SKM-1 treated with dmso at 0.1 percent for 144 hours (cell line): ENCODE results near the gene TNFRSF13B.

Experiments
- DNase-seq: peaks from one replicate; lab custom pipeline; 2025; ENCODE audit not compliant: unreplicated experiment; lab: John Stamatoyannopoulos, UW

The TNFRSF13B gene

GRCh38 chr17:16939606-16940115 lies 32.3 kb downstream of the TNFRSF13B start:
- DNase-seq, result no peak

- DNase-seq, result no peak
Observed at GRCh38 chr17:16939208-16939576, 32.7 kb downstream of the TNFRSF13B start.

DNA sequence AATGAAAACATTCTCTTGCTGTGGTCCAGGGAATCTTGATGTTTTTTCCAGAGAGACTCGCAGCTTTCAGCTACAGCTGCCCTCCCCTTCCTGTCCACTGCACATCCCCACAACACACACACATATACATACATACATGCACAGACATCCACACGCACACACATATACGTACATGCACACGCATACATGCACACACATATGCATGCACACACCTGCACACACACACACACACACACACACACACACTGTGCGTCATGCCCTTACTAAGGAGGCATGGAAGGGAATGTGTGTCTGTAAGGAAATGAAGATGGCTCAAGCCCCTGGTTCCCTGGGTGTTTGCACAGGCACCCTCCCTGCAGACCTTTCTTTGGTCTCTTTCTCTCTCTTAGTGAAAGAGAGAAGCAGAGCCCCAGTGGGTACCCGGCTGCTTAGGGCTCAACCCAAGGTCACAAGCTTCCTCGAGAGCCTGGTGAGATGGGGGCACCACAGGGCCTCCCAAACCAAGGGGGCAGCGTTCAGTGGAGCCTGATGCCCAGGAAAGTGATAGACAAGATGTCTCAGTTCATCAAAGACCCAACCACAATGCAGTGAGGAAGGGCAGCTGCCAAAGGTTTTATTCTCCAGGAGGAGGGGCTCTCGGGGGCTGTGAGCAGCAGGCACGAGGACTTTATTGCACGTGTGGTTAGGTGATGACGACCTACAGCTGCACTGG lies 33.3 kb downstream of the TNFRSF13B start:
- DNase-seq, result no peak

- DNase-seq, result no peak
Observed at GRCh38 chr17:16938031-16938430, 33.9 kb downstream of the TNFRSF13B start.

- DNase-seq, result no peak
Observed at GRCh38 chr17:16937431-16937830, 34.5 kb downstream of the TNFRSF13B start.

DNA sequence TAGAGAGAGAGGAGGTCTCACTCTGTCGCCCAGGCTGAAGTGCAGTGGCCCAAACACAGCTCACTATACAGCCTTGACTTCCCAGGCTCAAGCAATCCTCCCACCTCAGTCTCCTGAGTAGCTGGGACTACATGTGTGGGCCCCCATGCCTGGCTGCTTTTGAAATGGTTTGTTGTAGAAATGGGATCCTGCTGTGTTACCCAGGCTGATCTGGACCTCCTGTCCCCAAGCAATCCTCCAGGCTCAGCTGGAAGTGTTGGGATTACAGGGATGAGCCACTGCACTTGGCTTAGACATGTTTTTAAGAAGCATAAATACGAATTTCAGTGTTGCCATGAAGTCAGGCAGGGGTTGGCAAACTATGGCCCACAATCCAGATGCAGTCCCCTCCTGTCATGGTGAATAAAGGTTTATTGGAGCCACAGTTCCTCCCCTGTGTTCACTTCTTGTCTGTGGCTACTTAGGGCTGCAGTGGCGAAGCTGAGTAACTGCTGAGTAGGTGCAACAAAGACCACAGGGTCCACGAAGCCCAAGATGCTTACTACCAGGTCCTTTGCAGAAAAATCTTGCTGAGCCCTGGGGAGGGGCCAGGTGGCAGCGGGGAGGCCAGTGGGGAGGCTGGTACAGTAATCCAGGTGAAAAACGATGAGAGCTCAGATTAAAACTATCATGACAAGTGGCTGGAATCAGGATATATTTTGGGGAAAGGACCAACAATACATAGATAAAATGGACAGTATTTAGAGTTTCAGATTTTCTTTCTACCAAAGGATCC lies 35.2 kb downstream of the TNFRSF13B start:
- DNase-seq, result no peak

- no peak for DNase-seq
Observed at GRCh38 chr17:16935786-16936185, 36.1 kb downstream of the TNFRSF13B start.

GRCh38 chr17:16935241-16935663 lies 36.7 kb downstream of the TNFRSF13B start:
- DNase-seq, result no peak

DNA sequence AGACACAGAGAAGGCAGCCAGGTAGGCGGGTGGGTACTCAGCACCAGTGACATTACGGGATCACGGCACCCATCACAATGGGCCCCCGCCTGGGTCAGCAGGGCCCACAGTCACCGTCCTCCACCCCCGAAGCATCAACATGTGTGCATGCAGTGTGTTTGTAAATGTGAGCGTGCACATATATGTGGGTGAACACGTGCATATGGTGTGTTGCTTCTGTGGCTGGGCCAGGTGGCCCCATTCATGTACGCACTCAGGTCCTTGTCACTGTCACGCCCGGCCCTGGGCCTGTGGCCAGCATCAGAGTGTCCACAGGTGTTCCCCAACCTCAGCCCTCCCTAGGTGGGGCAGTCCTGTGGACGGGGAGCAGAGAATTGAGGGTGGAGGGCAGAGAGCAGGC lies 37.1 kb downstream of the TNFRSF13B start:
- no peak for DNase-seq

DNA sequence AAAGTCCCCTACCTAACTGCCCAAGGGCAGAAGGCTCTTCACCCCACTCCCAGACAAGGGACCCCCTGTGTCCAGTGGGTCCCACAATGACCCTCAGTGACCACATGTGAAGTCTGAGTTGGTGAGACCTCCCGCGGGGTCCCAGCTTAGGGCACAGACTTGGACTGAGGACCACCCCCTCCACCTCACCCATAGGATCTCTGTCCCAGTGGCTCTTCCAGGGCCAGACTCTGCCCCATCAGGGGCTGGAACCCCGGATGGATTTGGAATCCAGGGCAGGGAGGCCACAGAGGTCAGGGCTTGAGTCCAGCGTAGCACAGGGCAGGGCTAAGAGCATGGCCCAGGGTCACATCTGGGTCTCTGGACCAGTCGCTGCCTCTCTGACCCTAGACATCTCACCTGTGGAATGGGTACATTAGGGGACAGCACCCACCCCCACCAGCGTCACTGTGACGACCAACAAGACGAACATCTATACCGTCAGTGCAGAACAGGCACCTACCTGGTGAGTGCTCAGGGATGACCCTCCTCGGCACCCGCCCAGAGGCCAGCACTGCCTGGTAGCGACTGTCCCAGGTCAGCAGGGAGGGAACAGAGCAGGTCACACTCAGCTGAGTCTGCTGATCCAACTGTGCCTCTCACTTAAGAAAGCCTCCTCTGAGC lies 37.7 kb downstream of the TNFRSF13B start:
- no peak for DNase-seq

DNA sequence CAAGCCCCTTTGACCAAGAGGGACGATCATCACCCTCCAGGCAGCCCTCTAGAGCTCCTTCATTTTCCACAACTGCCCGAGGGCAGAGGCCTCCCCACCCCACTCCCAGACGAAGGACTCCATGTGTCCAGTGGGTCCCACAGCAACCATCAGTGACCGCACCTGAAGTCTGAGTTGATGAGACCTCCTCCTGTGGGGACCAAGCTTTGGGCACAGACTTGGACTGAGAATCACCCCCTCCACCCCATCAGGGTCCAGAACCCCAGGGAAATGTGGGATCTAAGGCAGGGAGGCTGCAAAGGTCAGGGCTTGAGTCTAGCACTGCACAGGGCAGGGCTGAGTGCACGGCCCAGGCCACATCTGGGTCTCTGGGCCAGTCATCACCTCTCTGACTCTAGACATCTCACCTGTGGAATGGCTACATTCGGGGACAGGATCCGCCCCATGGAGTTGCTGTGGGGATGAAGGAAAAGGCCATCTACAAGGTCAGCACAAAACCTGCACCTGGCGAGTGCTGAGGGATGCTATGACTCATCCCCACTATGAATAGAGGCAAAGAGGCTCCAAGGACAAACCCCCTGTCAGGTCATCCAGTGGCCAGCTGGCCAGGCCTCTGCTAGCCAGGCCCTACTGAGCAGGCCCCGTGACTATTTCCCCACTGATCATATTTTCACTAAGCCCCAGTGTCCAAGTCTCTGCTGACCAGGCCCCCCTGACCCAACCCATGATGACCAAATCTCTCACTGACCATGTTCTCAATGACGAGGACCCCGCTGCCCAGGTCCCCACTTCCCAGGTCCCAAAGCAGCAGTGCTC lies 38.4 kb downstream of the TNFRSF13B start:
- no peak for DNase-seq

- no peak for DNase-seq
Observed at GRCh38 chr17:16932611-16933010, 39.3 kb downstream of the TNFRSF13B start.

- no peak for DNase-seq
Observed at GRCh38 chr17:16932156-16932555, 39.8 kb downstream of the TNFRSF13B start.

GRCh38 chr17:16931318-16932060 lies 40.4 kb downstream of the TNFRSF13B start:
- DNase-seq, result no peak

DNA sequence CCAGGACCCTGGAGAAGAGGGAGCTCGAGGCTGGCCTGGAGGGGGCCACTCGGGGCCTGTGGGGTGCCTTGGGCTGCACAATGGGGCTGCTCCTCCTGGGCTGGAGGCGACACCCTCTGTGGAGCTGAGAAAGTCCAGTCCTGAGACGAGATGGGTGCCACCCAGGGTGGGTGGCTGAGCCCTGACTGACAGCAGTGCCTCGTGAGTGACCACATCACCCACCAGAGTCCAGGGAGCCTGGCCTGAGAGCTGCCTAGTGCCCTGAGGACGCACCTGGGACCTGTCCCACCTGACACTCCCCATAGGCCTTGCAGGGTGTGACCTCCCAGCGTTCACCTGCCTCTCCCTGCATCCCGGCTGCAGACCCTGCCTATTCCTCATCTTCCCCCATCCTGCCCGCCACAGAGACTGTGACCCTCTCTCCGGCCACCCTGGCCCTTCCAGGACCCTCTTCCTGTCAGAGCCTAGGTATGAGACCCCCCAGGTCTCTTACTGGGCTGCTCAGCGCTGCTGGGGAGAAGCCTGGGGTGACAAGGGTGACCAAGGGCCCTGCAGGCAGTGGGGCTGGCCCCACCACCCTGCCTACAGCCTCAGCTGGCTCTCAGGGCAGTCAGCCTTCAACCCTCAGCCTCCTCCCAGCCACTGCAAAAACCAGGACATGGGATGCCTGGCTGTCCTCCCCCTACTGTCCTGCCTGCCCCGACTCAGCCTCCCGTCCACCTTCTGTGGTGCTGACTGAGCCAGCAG lies 41.2 kb downstream of the TNFRSF13B start:
- DNase-seq, result no peak

DNA sequence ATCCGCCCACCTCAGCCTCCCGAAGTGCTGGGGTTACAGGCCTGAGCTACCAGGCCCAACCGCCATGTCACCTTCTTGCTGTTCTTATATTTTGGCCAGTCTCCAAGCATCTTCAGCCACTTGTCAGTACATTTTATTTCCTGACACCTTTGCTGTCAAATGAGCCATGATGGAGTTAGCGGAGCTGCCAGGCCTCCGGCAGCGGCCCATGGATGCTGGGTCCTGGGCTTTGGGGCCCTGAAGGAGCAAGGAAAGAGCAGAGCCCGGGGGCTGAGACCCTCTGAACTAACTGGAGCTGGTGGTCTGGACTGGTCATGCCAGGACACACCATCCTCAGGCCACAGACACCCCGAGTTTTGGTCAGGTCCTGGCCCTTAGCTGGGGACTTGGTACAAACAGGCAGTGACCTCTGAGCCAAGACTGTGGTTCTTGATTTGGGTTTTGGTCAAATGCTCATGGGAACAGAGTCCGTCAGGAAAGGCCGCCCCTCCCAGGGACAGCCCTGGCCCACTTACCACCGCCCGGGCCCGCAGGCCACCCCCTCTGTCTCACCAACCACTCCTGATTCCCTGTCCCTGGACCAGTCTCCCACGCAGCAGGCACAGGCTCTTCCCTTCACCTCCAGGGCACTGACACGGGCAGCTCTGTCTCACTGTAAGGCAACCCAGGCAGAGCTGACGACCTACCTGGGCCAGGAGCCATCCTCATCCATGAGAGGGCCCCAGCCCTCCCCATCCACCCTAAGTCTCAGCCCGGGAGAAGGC lies 42.0 kb downstream of the TNFRSF13B start:
- DNase-seq, result no peak

- DNase-seq, result no peak
Observed at GRCh38 chr17:16929035-16929680, 42.8 kb downstream of the TNFRSF13B start.

DNA sequence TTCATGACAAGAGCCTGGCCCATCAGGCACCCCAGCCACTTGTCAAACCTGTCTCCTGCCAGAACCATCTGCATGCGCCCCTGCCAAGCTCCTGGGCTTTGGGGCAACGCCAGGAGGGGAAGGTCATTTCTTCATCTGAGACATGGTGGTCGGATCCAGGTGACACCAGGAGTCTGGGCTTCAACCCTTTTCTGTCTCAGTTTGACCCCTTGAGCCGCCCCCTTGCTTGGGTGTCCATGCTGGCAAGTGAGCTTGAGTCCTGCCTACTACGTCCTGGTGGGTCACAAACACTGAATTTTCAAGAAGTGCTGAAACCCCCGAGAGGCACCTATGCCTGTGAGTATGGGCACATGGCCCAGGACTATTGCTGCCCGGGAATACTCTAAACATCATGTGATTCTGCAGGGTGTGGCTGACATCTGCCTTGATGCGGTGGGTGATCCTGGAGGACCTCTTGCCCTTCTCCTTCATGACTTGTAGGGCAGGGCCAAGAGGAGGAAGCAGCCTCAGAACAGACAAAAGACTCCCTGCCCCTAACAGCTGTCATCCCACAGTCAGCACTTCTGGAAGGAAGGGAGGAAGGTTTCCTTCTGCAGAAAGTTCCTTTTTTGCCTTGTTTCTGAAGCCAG lies 43.4 kb downstream of the TNFRSF13B start:
- no peak for DNase-seq
